ENCODE data around the gene MAPRE2. TPM values are rescaled to one million over a fixed set of nuclear protein-coding genes. Genes with fewer than 3 reads are reported as not detected.
A peak's percentile ranks its signal among the peaks of the same experiment; 100 is the strongest.

The MAPRE2 gene
- total RNA-seq, 1 experiment from 2014 or later: 29.4 TPM

- no peak overlapping the region for H3K4ac ChIP-seq (ENCODE audit: low read depth, low read length)
- no peak overlapping the region for H3K56ac ChIP-seq (ENCODE audit: insufficient read length, low read depth, low read length)
- no peaks in the 10 kb centered on the region for H3K79me2 ChIP-seq (ENCODE audit: insufficient read depth, low read length)
- H3K23me2 ChIP-seq (ENCODE audit: insufficient read length, low read depth, low read length, poor library complexity, severe bottlenecking): no peaks in the 10 kb centered on the region
- Mint-ChIP-seq H3K27me3 (ENCODE audit: low read depth) (no peaks in the 10 kb centered on the region), H3K9me3 (no peaks in the 10 kb centered on the region), H3K27ac (peak overlapping the region in 1 of 3 experiments; percentile 17; a peak in 1 of 7 replicates), H3K4me1 (peaks cover 16 to 21% of the 10 kb centered on the region in 2 experiments), H3K4me3 (no peak overlapping the region), H3K36me3 (ENCODE audit: insufficient read depth in 1 of 3, low read depth in 3 of 3) (no peaks in the 10 kb centered on the region)
- H3K4me1 ChIP-seq (ENCODE audit: insufficient read depth, low read length): no peaks in the 10 kb centered on the region; the same call in 1 of the 2 replicates
- no peak overlapping the region for H2BK15ac ChIP-seq (ENCODE audit: low read depth, low read length)
- H4K20me1 ChIP-seq (ENCODE audit: control insufficient read depth, insufficient read depth, insufficient read length): no peaks in the 10 kb centered on the region
- no peaks in the 10 kb centered on the region for H3K79me1 ChIP-seq (ENCODE audit: insufficient read depth, low read depth, low read length, poor library complexity, severe bottlenecking)
- no peak overlapping the region for H2BK20ac ChIP-seq (ENCODE audit: low read depth, low read length, poor library complexity, severe bottlenecking)
- no peak overlapping the region for H3K4me2 ChIP-seq (ENCODE audit: insufficient read depth, insufficient read length, low read length)
- no peak overlapping the region for H4K5ac ChIP-seq (ENCODE audit: insufficient read length, low read depth, low read length)
- H3K18ac ChIP-seq (ENCODE audit: insufficient read length, low read depth, low read length): no peak overlapping the region
- H2BK120ac ChIP-seq (ENCODE audit: low read depth, low read length, poor library complexity, severe bottlenecking): no peak overlapping the region
- no peak overlapping the region for H2BK5ac ChIP-seq (ENCODE audit: insufficient read length, low read length)
- no CpG with 5 or more reads among the region's 7 CpGs for WGBS (ENCODE audit: extremely low coverage, insufficient read length, low lambda C conversion rate)
- no peak overlapping the region for H3T11ph ChIP-seq (ENCODE audit: low read length)
- DNase-seq: no peak
- no peak overlapping the region for H3K14ac ChIP-seq (ENCODE audit: insufficient read depth, low read length)
- H4K91ac ChIP-seq (ENCODE audit: insufficient read length, low read depth, low read length): no peak overlapping the region
- H3K9me3 ChIP-seq (ENCODE audit: control insufficient read depth, low read depth, low read length): no peaks in the 10 kb centered on the region
- no peak overlapping the region for H3K9ac ChIP-seq (ENCODE audit: extremely low read depth, insufficient read length, low read length)
- no peak overlapping the region for H2BK12ac ChIP-seq (ENCODE audit: insufficient read length, low read depth, low read length)
- H3K27ac ChIP-seq (ENCODE audit: insufficient read length, low read depth, low read length): no peak overlapping the region
- H2AFZ ChIP-seq (ENCODE audit: low read length): no peak overlapping the region
- no peak overlapping the region for H4K8ac ChIP-seq (replicated peaks; ENCODE audit: insufficient read length, low read depth, low read length)
- no peak overlapping the region for H2AK5ac ChIP-seq (ENCODE audit: insufficient read length, low read length)
- no peaks in the 10 kb centered on the region for H3K27me3 ChIP-seq (ENCODE audit: insufficient read depth, low read length)
- H3K23ac ChIP-seq (ENCODE audit: insufficient read length, low read depth, low read length): no peak overlapping the region
- no peak for TF ChIP-seq CTCF (conservative IDR thresholded peaks at IDR 0.05)
Measured at GRCh38 chr18:35117951-35118411, 76.8 kb downstream of the MAPRE2 start.

All from H9 (cell line).